HepG2 (cell line): ENCODE results near the gene KDELR3. TPM values are rescaled to one million over a fixed set of nuclear protein-coding genes. Genes with fewer than 3 reads are reported as not detected.

ENCODE experiments used
- DR1 ChIP-seq: sonication (generic); formaldehyde crosslinking; IDR thresholded peaks from 2 replicates; pipeline ENCODE4 v1.8.0; 2021; ENCODE audit warnings: mild to moderate bottlenecking, missing genetic modification reagents, inconsistent platforms
- FOSL2 ChIP-seq: sonication (generic); formaldehyde crosslinking; IDR thresholded peaks from 2 replicates; pipeline ENCODE4 v1.4.0; 2020; ENCODE audit warnings: missing genetic modification reagents
- GATAD2A ChIP-seq: IDR thresholded peaks from 2 replicates; pipeline ENCODE4 v1.6.1; 2016
- GPBP1L1 ChIP-seq: sonication (generic); formaldehyde crosslinking; IDR thresholded peaks from 2 replicates; pipeline ENCODE4 v1.5.0; 2020; ENCODE audit warnings: mild to moderate bottlenecking, missing genetic modification reagents
- HNF4A ChIP-seq: sonication (generic); formaldehyde crosslinking; IDR thresholded peaks from 2 replicates; pipeline ENCODE4 v1.4.0; 2020; ENCODE audit warnings: missing genetic modification reagents
- KLF16 ChIP-seq, 2 experiments: sonication (generic) in 1 of 2; formaldehyde crosslinking in 1 of 2; IDR thresholded peaks; 2 replicates each; pipeline versions ENCODE4 v1.6.1 to v1.8.0; 2016 to 2023; ENCODE audit warnings: missing genetic modification reagents in 2 of 2, missing compliant biosample characterization in 1 of 2
- KMT2A ChIP-seq: sonication (generic); formaldehyde crosslinking; IDR thresholded peaks from 2 replicates; pipeline ENCODE4 v1.4.0; 2020; ENCODE audit warnings: missing genetic modification reagents
- NFE2 ChIP-seq: sonication (generic); formaldehyde crosslinking; IDR thresholded peaks from 2 replicates; pipeline ENCODE4 v1.4.0; 2020; ENCODE audit warnings: missing genetic modification reagents
- NONO ChIP-seq, 2 experiments: fragments of 450-650 bp in 1 of 2; sonication (generic) in 1 of 2; formaldehyde crosslinking in 1 of 2; IDR thresholded peaks in 1 of 2; conservative IDR thresholded peaks in 1 of 2; 2 replicates each; pipeline versions ENCODE4 v1.6.1 to v1.8.0; 2017 to 2022; ENCODE audit warnings: mild to moderate bottlenecking in 1 of 2, missing genetic modification reagents in 1 of 2, moderate library complexity in 1 of 2
- NR0B2 ChIP-seq: sonication (generic); formaldehyde crosslinking; IDR thresholded peaks from 2 replicates; pipeline ENCODE4 v1.4.0; 2020; ENCODE audit warnings: mild to moderate bottlenecking, missing genetic modification reagents
- SKI ChIP-seq: fragments of 450-650 bp; IDR thresholded peaks from one replicate; pipeline ENCODE4 v1.6.1; 2018; ENCODE audit warnings: mild to moderate bottlenecking; ENCODE audit not compliant: partially characterized antibody
- SP4 ChIP-seq: sonication (generic); formaldehyde crosslinking; IDR thresholded peaks from 2 replicates; pipeline ENCODE4 v1.8.1; 2023; ENCODE audit warnings: mild to moderate bottlenecking, missing genetic modification reagents
- SRSF1 ChIP-seq: fragments of 200-400 bp; formaldehyde crosslinking; optimal IDR thresholded peaks from 2 replicates; pipeline ENCODE3; 2017; ENCODE audit warnings: mild to moderate bottlenecking, low read depth, low read length, moderate library complexity
- YEATS2 ChIP-seq: sonication (generic); formaldehyde crosslinking; IDR thresholded peaks from 2 replicates; pipeline ENCODE4 v1.4.0; 2020; ENCODE audit warnings: missing genetic modification reagents, borderline replicate concordance
- YY1 ChIP-seq: IDR thresholded peaks from 2 replicates; pipeline ENCODE4 v1.6.1; 2011; ENCODE audit warnings: low read length, low read depth, moderate library complexity, mild to moderate bottlenecking; ENCODE audit not compliant: insufficient read depth, insufficient replicate concordance
- ZBTB26 ChIP-seq: IDR thresholded peaks from 2 replicates; pipeline ENCODE4 v1.6.1; 2016; ENCODE audit warnings: missing compliant biosample characterization, missing genetic modification reagents, borderline replicate concordance
- ZFP36L1 ChIP-seq: sonication (generic); formaldehyde crosslinking; IDR thresholded peaks from 2 replicates; pipeline ENCODE4 v1.8.0; 2022; ENCODE audit warnings: mild to moderate bottlenecking, missing genetic modification reagents, moderate library complexity
- ZNF546 ChIP-seq: sonication (generic); formaldehyde crosslinking; conservative IDR thresholded peaks from 2 replicates; pipeline ENCODE4 v1.8.1; 2023; ENCODE audit warnings: mild to moderate bottlenecking, missing genetic modification reagents
- ZNF563 ChIP-seq: sonication (generic); formaldehyde crosslinking; IDR thresholded peaks from 2 replicates; pipeline ENCODE4 v1.8.0; 2022; ENCODE audit warnings: mild to moderate bottlenecking, moderate library complexity, missing genetic modification reagents
- ZNF839 ChIP-seq: sonication (generic); formaldehyde crosslinking; IDR thresholded peaks from 2 replicates; pipeline ENCODE4 v1.4.0; 2020; ENCODE audit warnings: missing genetic modification reagents, mild to moderate bottlenecking, borderline replicate concordance
- polyA plus RNA-seq, 8 experiments: library from polyadenylated mRNA; depleted of rRNA in 3 of 8; stranded (reverse) in 7 of 8; unstranded in 1 of 8; fragments of >200 nt; fragmentation: Illumina TruSeq in 4 of 8; extraction: Trizol in 4 of 8; gene quantifications; 2 replicates each; pipeline versions ENCODE4 v1.2.1 to v1.2.3, GENCODE V29; 2011 to 2016; ENCODE audit warnings: low read depth in 4 of 8, missing spikeins in 1 of 8, mixed read lengths in 1 of 8; ENCODE audit not compliant: insufficient read depth in 1 of 8
- total RNA-seq, 5 experiments: library from RNA; depleted of rRNA; stranded (reverse); fragments of >200 nt; fragmentation: Illumina TruSeq; extraction: Trizol; gene quantifications; 2 replicates each; pipeline ENCODE4 v1.2.3, GENCODE V29; 2016; ENCODE audit warnings: low read depth in 1 of 5
- TF ChIP-seq, protein P1 (sequence below): sonication (generic); formaldehyde crosslinking; IDR thresholded peaks from 2 replicates; pipeline ENCODE4 v1.8.1; 2022; ENCODE audit warnings: mild to moderate bottlenecking, missing genetic modification reagents
- TF ChIP-seq, protein P2 (sequence below): IDR thresholded peaks from 2 replicates; pipeline ENCODE4 v1.6.1; 2016

The KDELR3 gene
- total and polyA plus RNA-seq, 2 of the 13 experiments (the other 11 are each of a cell fraction or from before 2014, with no cell fraction given) = 24.2 to 65.7 TPM

DNA sequence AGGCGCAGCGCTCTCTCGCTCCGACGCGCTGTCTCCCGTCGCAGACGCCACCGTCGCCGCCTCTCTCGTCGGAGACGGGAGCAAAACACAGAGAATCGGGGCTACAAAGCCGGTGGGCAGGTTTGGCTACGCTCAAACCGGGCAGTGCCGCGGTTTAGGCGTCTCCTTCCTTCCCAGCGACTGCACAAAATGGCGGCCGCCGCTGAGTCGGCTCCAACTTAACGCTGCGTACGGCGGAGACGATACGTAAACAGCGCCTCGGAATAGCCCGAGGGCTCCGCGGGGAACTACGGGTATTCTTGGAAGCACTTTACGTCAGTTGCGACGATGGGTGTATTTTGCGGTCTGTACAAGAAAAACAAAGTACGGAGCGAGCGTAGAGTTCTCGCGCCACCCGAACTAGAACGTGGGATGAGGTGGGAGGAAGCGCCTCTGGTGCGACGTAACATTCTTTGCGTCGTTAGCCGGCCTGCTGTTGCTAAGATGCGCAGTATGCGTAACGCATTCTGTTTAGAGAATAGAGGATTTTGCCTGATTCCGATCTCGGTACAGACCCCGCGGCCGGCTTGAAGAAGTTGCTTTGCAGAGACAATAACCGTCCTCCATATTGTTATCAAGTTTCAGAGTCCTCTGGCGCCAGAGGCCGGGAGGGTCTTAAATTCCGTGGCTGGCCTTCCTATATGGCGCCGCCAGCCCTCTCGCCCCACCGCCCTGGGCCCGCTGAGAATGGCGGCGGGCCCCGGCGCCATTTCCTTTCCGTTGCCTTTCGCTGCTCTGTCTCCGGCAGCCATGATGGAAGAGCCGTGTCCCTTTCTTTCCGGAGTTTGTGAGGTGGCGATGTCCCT is 38.4 kb downstream of the KDELR3 start, which contains the start of gene DDX17 (continued):
- TF ChIP-seq ZBTB26 (peak; percentile 67; the same call in 1 of the 2 replicates), ZFP36L1 (CRISPR knock-in tag) (0 out of 2 replicates have a peak, but pooled peaks have one; percentile 31), GATAD2A (peak; percentile 33; the same call in 1 of the 2 replicates), NONO (IDR thresholded peaks at IDR 0.05) (no peak), NONO (CRISPR knock-in tag; conservative IDR thresholded peaks at IDR 0.05) (no peak), ZNF546 (CRISPR knock-in tag) (peak; percentile 56; the same call in 1 of the 2 replicates), YY1 (peak; percentile 96), NR0B2 (CRISPR knock-in tag) (no peak), SKI (no peak), HNF4A (CRISPR knock-in tag) (no peak), SRSF1 (peak; percentile 99), YEATS2 (no peak; the same call in 1 of the 2 replicates), KMT2A (no peak), FOSL2 (no peak), KLF16 (CRISPR knock-in tag; IDR thresholded peaks at IDR 0.05) (peak in 1 of 2 experiments; percentile 42; a peak in 1 of 4 replicates), ZNF563 (peak; percentile 12; the same call in 1 of the 2 replicates), SP4 (no peak), NFE2 (CRISPR knock-in tag) (no peak), GPBP1L1 (no peak), ZNF839 (CRISPR knock-in tag) (no peak), DR1 (CRISPR knock-in tag) (peak; percentile 54; the same call in 1 of the 2 replicates)
- TF ChIP-seq, protein P1, sequence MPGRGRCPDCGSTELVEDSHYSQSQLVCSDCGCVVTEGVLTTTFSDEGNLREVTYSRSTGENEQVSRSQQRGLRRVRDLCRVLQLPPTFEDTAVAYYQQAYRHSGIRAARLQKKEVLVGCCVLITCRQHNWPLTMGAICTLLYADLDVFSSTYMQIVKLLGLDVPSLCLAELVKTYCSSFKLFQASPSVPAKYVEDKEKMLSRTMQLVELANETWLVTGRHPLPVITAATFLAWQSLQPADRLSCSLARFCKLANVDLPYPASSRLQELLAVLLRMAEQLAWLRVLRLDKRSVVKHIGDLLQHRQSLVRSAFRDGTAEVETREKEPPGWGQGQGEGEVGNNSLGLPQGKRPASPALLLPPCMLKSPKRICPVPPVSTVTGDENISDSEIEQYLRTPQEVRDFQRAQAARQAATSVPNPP (CRISPR knock-in tag) = no peak
- TF ChIP-seq, protein P2, sequence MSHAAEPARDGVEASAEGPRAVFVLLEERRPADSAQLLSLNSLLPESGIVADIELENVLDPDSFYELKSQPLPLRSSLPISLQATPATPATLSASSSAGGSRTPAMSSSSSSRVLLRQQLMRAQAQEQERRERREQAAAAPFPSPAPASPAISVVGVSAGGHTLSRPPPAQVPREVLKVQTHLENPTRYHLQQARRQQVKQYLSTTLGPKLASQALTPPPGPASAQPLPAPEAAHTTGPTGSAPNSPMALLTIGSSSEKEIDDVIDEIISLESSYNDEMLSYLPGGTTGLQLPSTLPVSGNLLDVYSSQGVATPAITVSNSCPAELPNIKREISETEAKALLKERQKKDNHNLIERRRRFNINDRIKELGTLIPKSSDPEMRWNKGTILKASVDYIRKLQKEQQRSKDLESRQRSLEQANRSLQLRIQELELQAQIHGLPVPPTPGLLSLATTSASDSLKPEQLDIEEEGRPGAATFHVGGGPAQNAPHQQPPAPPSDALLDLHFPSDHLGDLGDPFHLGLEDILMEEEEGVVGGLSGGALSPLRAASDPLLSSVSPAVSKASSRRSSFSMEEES (CRISPR knock-in tag) = no peak
